BE2C (cell line): Measurements from ENCODE around the gene KIF21B.
"Not testable (repeated sequence)": the region's sequence is repeated elsewhere in the genome, so short reads cannot be mapped to it uniquely, and the experiment has no call there.

Experiments
- DNase-seq: peaks from one replicate; pipeline ENCODE4 v3.0.0-alpha.2; 2020
- H3K27me3 ChIP-seq: fragments of 250-450 bp; sonication (Bioruptor Pico); 2 replicates; pipeline ENCODE4 v1.5.1; 2020; ENCODE audit warnings: mild to moderate bottlenecking
- H3K36me3 ChIP-seq: fragments of 250-450 bp; sonication (Bioruptor Pico); 2 replicates; pipeline ENCODE4 v1.5.1; 2020; ENCODE audit warnings: mild to moderate bottlenecking
- H3K4me1 ChIP-seq: fragments of 250-450 bp; sonication (Bioruptor Pico); 2 replicates; pipeline ENCODE4 v1.5.1; 2020
- H3K4me3 ChIP-seq: 2 replicates; pipeline ENCODE4 v1.5.1; 2011; ENCODE audit warnings: low read depth, low read length
- H3K9me3 ChIP-seq: fragments of 250-450 bp; sonication (Bioruptor Pico); 2 replicates; pipeline ENCODE4 v1.5.1; 2020
- TF ChIP-seq, protein P1 (sequence below): IDR thresholded peaks from 2 replicates; pipeline ENCODE4 v1.5.1; 2012; ENCODE audit warnings: mild to moderate bottlenecking, low read depth, low read length

KIF21B gene

DNA sequence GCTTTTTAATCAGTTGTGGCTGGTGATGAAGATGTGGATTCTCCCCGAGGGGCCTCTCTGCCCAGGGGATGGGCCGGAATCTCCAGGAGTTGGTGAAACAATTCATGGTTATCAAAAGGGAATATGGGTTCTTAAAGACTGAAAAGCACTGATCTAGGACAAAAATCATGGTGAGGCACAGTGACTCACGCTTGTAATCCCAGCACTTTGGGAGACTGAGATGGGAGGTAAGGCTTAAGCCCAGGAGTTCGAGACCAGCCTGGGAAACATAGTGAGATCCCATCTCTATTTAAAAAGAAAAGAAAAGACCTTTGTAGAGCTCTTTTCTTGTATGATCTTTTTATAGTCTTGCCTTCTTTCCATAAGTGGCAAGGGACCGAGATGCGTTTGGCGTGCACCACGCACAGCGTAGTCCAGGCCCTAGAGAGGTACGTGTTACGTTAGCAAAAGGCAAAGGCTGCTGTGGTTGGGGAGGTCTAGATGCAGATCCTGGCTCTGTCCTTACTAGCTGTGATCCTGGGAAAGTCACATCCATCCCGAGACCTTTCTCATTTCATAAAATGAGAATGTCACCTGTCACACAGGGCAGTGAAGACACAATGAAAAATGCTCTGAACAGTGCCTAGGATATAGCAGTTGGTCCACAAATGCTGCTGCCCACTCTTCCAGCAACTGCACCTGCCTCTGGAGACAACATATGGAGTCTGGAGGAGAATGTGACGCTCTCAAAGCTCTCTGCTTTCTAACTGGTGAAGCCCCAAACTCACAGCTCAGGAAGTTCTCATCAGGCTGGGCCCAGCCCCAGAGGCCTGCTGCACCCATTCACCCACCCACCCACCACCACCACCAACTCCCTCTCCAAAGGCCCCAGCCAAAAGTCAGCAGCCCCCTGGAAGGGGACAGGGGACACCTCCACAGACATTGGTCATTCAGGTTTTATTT is 54.8 kb downstream of the KIF21B start:
- no peaks in the 10 kb centered on the region for H3K36me3 ChIP-seq
- DNase-seq, result no peak
- H3K4me1 ChIP-seq, result no peaks in the 10 kb centered on the region
- peaks cover 16% of the 10 kb centered on the region for H3K27me3 ChIP-seq
- TF ChIP-seq, protein P1, sequence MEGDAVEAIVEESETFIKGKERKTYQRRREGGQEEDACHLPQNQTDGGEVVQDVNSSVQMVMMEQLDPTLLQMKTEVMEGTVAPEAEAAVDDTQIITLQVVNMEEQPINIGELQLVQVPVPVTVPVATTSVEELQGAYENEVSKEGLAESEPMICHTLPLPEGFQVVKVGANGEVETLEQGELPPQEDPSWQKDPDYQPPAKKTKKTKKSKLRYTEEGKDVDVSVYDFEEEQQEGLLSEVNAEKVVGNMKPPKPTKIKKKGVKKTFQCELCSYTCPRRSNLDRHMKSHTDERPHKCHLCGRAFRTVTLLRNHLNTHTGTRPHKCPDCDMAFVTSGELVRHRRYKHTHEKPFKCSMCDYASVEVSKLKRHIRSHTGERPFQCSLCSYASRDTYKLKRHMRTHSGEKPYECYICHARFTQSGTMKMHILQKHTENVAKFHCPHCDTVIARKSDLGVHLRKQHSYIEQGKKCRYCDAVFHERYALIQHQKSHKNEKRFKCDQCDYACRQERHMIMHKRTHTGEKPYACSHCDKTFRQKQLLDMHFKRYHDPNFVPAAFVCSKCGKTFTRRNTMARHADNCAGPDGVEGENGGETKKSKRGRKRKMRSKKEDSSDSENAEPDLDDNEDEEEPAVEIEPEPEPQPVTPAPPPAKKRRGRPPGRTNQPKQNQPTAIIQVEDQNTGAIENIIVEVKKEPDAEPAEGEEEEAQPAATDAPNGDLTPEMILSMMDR, result no peak
- H3K4me3 ChIP-seq, result no peak overlapping the region
- no peaks in the 10 kb centered on the region for H3K9me3 ChIP-seq

DNA sequence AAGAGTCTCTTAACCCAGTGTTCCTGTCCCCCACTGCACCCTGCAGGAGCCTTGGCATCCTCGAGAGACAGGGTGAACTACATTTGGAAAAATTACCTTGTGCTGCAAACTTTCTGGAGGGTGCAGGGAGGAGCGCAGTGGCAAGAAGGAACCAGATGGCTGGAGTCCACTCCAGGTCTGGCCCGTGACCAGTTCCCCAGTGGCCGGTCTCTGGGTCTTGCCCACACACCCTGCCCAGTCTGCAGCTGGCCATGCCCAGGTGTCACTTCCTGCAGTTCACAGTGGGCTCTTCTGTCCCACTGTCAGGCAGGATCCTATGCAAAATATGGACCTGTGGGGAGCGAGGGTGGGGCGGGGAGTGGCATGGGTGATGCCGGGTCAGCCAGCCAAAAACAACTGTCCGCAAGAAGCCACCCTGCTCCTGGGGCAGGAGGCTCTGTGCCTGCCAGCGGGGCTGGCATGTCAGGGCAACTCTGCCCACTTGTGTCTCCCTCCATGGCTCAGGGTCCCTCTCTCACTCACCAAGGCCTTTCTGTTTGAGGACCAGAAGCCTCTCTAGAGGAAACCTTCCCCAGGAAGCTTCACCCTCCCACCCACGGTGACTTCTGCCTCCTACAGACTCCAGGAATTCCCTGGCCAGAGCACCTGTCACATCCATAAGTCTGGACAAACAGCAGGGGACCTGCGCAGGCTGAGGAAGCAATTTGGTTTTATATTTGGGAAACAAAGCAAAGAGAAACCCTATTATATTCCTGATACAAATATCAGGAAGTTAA is 55.6 kb downstream of the KIF21B start:
- no peak for DNase-seq
- peaks cover 8% of the 10 kb centered on the region for H3K27me3 ChIP-seq
- no peaks in the 10 kb centered on the region for H3K9me3 ChIP-seq
- no peak overlapping the region for H3K4me3 ChIP-seq
- no peaks in the 10 kb centered on the region for H3K4me1 ChIP-seq
- no peaks in the 10 kb centered on the region for H3K36me3 ChIP-seq
- TF ChIP-seq, protein P1, result no peak

GRCh38 chr1:200966934-200967333 is 56.6 kb downstream of the KIF21B start:
- no peaks in the 10 kb centered on the region for H3K9me3 ChIP-seq
- no peaks in the 10 kb centered on the region for H3K27me3 ChIP-seq
- DNase-seq, result no peak
- H3K36me3 ChIP-seq, result no peaks in the 10 kb centered on the region
- H3K4me1 ChIP-seq, result no peaks in the 10 kb centered on the region
- TF ChIP-seq, protein P1, result no peak
- H3K4me3 ChIP-seq, result no peak overlapping the region

GRCh38 chr1:200965111-200965805 is 58.3 kb downstream of the KIF21B start:
- Histone ChIP-seq H3K4me3 (no peak overlapping the region), H3K36me3 (no peaks in the 10 kb centered on the region), H3K27me3 (no peaks in the 10 kb centered on the region), H3K4me1 (no peaks in the 10 kb centered on the region), H3K9me3 (no peaks in the 10 kb centered on the region)
- TF ChIP-seq, protein P1, result no peak
- DNase-seq, result no peak

GRCh38 chr1:200963888-200964287 is 59.6 kb downstream of the KIF21B start:
- not testable (repeated sequence) for H3K4me3 ChIP-seq, DNase-seq, H3K27me3 ChIP-seq, H3K36me3 ChIP-seq, H3K9me3 ChIP-seq, H3K4me1 ChIP-seq

GRCh38 chr1:200963076-200963475 is 60.4 kb downstream of the KIF21B start:
- no peaks in the 10 kb centered on the region for H3K27me3 ChIP-seq
- H3K36me3 ChIP-seq, result no peaks in the 10 kb centered on the region
- no peaks in the 10 kb centered on the region for H3K9me3 ChIP-seq
- no peak overlapping the region for H3K4me3 ChIP-seq
- TF ChIP-seq, protein P1, result no peak
- no peaks in the 10 kb centered on the region for H3K4me1 ChIP-seq
- no peak for DNase-seq
